ENCODE measurements around the gene TBC1D10B. TPM values are rescaled to one million over a fixed set of nuclear protein-coding genes. Genes with fewer than 3 reads are reported as not detected.

The TBC1D10B gene
- total RNA-seq, 4 donors from 2014 or later, result 20.7 to 50.1 (median 29.9) TPM

DNA sequence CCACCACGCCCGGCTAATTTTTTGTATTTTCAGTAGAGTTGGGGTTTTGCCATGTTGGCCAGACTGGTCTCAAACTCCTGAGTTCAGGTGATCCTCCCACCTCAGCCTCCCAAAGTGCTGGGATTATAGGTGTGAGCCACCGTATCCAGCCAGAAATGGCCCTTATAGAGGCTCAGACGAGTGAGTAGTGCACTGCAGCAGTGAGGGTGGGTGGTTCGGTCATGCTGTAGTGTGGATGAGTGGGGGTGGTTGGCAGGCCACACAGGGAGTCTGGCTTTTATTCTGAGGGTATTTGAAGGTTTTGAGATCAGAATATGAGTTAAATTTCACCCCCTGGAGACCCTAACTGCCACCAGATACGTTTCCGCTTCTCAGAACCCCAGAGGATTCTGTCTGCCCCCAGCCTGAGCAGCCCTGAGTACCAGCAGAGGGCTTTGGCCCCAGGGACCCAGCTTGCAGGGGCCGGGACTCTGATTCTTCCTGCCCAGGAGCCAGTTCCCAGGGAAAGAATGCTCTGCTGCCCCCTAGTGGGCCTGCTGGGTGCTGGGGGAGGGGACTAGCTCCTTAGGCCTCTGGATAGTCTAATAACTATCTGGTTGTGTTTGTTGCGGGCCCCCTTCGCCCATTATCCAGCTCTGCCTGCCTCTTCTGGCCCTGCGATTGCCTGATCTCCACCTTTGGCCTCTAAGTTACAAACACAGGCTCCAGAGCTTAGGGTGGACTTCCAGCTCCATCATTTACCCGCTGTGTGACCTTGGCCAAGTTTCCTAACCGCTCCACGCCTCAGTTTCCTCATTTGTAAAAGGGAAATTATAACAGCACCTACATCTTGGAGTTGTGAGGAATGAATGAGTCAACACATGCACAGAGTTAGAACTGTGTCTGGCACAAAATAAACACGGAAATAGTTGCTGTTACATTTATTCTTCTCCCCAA lies 39.1 kb upstream of the TBC1D10B start:
- no peaks in the 10 kb centered on the region for H3K27me3 ChIP-seq
- peak overlapping the region; percentile 20 to 32 for H3K27ac ChIP-seq
- intact Hi-C loops (cut with DNase I; ENCODE audit: low total_unique reads), result no loop called here
- DNase-seq, result peak; percentile 90 to 91
- no peaks in the 10 kb centered on the region for H3K36me3 ChIP-seq
- TF ChIP-seq POLR2A (IDR thresholded peaks at IDR 0.05), result no peak
- TF ChIP-seq, protein P1, sequence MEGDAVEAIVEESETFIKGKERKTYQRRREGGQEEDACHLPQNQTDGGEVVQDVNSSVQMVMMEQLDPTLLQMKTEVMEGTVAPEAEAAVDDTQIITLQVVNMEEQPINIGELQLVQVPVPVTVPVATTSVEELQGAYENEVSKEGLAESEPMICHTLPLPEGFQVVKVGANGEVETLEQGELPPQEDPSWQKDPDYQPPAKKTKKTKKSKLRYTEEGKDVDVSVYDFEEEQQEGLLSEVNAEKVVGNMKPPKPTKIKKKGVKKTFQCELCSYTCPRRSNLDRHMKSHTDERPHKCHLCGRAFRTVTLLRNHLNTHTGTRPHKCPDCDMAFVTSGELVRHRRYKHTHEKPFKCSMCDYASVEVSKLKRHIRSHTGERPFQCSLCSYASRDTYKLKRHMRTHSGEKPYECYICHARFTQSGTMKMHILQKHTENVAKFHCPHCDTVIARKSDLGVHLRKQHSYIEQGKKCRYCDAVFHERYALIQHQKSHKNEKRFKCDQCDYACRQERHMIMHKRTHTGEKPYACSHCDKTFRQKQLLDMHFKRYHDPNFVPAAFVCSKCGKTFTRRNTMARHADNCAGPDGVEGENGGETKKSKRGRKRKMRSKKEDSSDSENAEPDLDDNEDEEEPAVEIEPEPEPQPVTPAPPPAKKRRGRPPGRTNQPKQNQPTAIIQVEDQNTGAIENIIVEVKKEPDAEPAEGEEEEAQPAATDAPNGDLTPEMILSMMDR (IDR thresholded peaks at IDR 0.05), result peak; percentile 90 to 95 (median 92)
- H3K4me3 ChIP-seq, result no peak overlapping the region
- no peaks in the 10 kb centered on the region for H3K9me3 ChIP-seq
- H3K4me1 ChIP-seq, result peaks cover 9 to 13% of the 10 kb centered on the region in 2 donors

DNA sequence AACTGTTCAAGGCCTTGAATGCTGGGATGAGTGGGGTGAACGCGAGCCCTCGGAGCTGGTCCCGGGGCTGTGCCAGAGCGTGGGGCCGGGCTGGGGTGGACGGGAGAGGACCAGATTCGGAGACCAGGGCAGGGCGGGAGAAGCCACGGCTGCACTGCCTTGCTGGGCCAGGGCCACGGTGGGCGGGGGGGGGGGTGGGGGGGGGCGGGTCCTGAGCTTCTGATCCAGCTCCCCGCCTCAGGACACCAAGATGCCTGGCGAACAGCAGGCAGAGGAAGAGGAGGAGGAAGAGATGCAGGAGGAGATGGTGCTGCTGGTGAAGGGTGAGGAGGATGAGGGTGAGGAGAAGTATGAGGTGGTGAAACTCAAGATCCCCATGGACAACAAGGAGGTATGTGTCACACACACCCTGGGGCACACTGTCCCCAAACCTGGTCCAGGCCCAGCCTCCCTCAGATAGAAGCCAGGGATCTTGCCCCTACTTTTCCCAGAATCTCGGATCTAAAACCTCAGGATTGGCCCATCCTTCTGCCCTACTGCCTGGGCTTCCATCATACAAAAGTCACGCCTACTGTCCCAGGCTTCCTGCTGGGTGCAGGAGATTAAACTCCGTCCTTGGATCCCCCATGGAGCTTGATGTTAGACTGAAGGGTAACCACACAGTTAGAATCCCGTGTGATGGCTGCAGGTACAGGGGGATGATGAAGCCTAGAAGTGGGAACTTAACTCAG lies 37.7 kb upstream of the TBC1D10B start:
- Histone ChIP-seq H3K36me3 (no peaks in the 10 kb centered on the region), H3K27me3 (no peaks in the 10 kb centered on the region), H3K9me3 (no peaks in the 10 kb centered on the region), H3K4me1 (peaks cover 9 to 13% of the 10 kb centered on the region in 2 donors), H3K27ac (peak overlapping the region; percentile 78 to 92), H3K4me3 (peak overlapping the region; percentile 71 to 75)
- TF ChIP-seq, protein P1 (IDR thresholded peaks at IDR 0.05), result no peak
- TF ChIP-seq POLR2A (IDR thresholded peaks at IDR 0.05), result no peak
- intact Hi-C loops (cut with DNase I; ENCODE audit: low total_unique reads), result no loop called here
- no peak for DNase-seq

DNA sequence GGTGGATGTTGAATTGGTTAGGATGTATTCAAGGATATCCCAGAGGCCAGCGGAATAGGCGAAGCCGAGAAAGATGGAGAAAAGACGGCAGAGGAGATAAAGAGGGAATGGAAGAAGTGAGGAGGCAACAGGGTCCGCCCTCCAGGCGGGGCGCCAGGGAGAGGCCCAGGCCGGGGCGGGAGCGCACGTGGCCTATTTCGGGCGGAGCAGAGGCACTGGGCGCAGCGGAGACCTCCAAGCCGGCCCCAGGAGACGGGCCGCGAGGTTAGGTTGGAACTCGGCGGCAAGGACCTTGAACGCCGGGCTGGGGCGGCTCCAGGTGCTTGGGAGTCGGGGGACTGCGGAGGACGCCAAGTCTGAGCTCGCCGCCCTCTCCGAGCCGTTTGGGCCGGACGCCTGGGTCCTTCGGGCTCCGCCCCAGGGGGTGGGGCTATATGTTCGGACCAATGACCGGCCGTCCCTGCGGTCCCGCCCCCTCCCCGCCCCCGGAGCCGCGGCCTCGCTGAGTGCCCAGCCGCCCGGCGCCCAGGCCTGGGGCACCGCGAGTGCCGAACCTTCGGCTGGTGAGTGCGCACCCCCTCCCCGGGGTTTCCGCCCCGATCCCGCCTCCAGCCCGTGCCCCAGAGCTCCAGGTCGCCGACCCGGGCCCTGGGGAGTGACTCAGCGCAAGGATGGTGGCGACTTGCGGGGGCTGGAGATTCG lies 37.0 kb upstream of the TBC1D10B start, which contains the start of gene ZNF771:
Gene ZNF771 (plus strand): TSS at position 505 of the 702 bp plus-strand sequence. CDS start 448 bp downstream, outside the sequence.
- Histone ChIP-seq H3K4me1 (peaks cover 9 to 13% of the 10 kb centered on the region in 2 donors), H3K27ac (peak within 1 kb of the TSS; percentile 78 to 92), H3K36me3 (no peaks in the 10 kb centered on the region), H3K4me3 (peak within 1 kb of the TSS; percentile 71 to 75), H3K27me3 (no peaks in the 10 kb centered on the region), H3K9me3 (no peaks in the 10 kb centered on the region)
- DNase-seq, result peak; percentile 94 to 95
- TF ChIP-seq, protein P1 (IDR thresholded peaks at IDR 0.05), result no peak
- TF ChIP-seq POLR2A (IDR thresholded peaks at IDR 0.05), result peak; percentile 50 to 78
- intact Hi-C loops (cut with DNase I; ENCODE audit: low total_unique reads), result no loop called here

DNA sequence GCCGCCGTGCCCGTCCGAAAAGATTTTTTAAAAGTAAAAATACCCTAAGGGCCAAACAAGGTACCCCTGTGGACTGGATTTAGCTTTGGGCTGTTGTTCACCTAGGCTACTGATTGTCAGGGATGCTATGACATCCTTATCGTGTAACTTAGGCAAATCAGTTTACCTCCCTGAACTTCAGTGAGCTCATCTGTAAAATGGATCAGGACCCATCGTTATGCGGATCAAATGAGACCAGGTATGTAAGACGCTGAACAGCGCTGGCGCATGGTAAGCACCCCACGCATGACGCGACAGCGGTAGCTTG lies 36.5 kb upstream of the TBC1D10B start:
- no peaks in the 10 kb centered on the region for H3K27me3 ChIP-seq
- no peak for DNase-seq
- intact Hi-C loops (cut with DNase I; ENCODE audit: low total_unique reads), result no loop called here
- peak overlapping the region; percentile 78 to 92 for H3K27ac ChIP-seq
- peaks cover 9 to 13% of the 10 kb centered on the region in 2 donors for H3K4me1 ChIP-seq
- peak overlapping the region; percentile 71 to 75 for H3K4me3 ChIP-seq
- no peaks in the 10 kb centered on the region for H3K36me3 ChIP-seq
- TF ChIP-seq, protein P1 (IDR thresholded peaks at IDR 0.05), result no peak
- no peak for TF ChIP-seq POLR2A (IDR thresholded peaks at IDR 0.05)
- no peaks in the 10 kb centered on the region for H3K9me3 ChIP-seq

All from uterus (tissue), 4 donors.